ENCODE data around the gene RAB8A. TPM values are rescaled to one million over a fixed set of nuclear protein-coding genes. Genes with fewer than 3 reads are reported as not detected.

RAB8A gene
- total RNA-seq, 1 experiment from 2014 or later: 79.1 TPM

GRCh38 chr19:16139752-16140151 lies 28.1 kb downstream of the RAB8A start:
- no peak for DNase-seq (ENCODE audit: low read depth)

DNA sequence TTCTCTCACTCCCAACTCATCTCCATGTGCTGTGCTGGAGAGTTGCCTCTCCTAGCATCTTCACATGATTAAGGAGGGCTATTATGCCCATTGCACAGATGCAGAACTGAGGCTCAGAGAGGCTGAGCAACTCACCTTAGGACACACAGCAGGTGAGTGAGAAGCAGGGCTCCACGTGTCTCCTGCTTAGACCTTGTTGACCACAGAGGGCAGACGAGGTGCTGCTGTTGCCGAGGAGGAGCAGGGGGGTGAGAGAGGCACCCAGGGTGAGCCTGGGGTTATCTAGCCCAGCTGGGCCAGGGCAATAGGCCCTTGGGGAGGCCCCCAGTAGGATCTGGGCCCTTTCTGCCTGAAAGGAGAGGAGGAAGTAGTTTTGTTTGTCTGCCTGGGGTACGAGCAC lies 29.4 kb downstream of the RAB8A start:
- peak; percentile 11 for DNase-seq (ENCODE audit: low read depth)

DNA sequence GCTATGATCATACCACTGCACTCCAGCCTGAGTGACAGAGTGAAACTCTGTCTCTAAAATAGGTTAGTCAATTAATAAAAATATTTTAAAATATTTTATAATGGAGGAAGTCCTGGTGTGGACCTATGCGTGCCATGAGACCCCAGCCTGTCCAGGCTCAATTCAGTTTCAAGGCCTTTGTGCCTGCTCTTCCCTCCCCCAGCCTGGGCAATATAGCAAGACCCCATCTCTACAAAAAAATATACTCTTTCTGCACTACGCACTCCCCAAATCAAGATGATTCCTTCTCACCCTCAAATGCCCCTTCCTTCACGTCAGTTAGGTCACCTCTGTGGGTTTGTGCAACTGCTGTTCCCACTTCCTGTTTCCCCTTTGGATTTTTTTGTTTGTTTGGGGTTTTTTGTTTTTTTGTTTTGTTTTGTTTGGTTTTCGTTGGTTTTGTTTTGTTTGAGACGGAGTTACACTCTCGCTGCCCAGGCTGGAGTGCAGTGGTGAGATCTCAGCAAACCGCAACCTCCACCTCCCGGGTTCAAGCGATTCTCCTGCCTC lies 30.4 kb downstream of the RAB8A start:
- no peak for DNase-seq (ENCODE audit: low read depth)

DNA sequence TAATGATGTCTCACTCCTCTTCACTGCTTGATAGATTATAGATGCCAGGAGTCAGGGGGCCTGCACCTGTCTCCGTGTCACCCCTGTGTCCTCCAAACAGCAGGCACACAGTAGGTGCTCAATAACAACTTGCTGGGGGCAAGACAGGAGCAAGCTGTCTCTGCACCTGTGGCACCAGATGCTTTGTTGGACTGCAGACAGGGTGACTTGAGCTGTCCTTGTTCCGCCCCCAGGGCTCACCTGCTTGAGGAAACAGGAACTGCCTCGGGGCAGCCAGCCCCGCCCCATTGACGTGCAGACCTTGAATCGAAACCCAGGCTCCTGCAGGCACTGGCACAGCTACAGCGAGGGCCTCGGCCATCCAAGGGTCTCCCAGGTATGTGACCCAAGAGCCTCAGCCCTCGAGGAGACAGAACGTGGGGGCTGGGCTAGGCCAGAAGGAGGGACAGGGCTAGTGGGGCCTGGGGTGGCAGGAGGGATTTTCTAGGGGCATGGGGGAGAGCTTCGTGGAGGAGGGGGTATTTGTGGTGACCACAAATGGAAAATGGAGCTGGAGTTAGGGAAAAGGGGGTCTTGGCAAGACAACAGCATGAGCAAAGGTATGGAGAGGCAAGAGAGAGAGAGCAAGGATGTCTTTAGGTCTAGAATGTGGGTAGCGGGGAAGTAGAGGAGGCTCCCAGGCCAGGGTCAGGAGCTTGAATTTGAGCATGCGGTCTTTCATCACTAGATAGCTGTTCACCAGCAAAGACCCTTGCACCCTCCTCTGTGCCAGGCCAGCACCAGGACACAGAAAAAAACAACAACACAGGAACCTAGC lies 31.9 kb downstream of the RAB8A start, which contains the start of gene HSH2D:
Gene HSH2D (plus strand): TSS at position 287 of the 817 bp plus-strand sequence. CDS start 5,066 bp downstream, outside the sequence.
- DNase-seq (ENCODE audit: low read depth): no peak

DNA sequence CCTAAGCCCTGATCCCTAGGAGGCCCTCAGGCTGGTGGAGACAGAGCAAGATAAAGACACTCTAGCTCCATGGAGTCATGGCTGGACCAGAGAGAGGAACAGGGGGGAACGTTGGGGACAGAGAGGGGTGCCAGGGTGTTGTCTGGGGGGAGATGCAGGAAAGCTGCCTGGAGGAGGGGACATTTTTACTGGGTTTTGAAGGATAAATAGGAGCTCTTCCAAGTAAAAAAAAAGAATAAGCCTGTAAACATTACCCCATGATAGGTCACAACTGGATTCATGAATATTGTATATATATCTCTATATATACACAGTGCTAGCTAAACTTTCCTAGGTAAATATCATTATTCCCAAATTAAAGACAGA lies 32.5 kb downstream of the RAB8A start:
- DNase-seq (ENCODE audit: low read depth): no peak

- no peak for DNase-seq (ENCODE audit: low read depth)
Observed at GRCh38 chr19:16146112-16146511, 34.4 kb downstream of the RAB8A start.

- no peak for DNase-seq (ENCODE audit: low read depth)
Observed at GRCh38 chr19:16148443-16149229, 36.9 kb downstream of the RAB8A start.

DNA sequence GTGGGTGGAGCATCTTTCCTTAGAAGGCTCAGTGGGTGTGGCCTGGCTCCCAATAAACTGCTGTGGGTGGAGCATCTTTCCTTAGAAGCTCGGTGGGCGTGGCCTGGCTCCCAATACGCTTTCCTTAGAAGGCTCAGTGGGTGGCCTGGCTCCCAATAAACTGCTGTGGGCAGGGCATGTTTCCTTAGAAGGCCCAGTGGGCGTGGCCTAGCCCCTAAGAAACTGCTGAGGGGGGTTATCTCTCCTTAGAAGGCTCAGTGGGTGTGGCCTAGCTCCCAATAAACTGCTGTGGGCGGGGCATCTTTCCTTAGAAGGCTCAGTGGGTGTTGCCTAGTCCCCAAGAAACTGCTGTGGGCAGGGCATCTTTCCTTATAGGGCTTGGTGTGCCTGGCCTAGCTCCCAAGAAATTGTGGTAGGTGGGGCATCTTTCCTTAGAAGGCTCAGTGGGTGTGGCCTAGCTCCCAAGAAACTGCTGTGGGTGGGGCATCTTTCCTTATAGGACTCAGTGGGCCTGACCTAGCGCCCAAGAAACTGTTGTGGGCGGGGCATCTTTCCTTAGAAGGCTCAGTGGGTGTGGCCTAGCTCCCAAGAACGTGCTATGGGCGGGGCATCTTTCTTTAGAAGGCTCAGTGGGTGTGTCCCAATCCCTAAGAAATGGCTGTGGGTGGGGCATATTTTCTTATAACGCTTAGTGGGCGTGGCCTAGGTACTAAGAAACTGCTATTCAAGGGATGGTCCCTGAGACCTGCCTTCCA lies 42.1 kb downstream of the RAB8A start:
- peak; percentile 21 for DNase-seq (ENCODE audit: low read depth)

DNA sequence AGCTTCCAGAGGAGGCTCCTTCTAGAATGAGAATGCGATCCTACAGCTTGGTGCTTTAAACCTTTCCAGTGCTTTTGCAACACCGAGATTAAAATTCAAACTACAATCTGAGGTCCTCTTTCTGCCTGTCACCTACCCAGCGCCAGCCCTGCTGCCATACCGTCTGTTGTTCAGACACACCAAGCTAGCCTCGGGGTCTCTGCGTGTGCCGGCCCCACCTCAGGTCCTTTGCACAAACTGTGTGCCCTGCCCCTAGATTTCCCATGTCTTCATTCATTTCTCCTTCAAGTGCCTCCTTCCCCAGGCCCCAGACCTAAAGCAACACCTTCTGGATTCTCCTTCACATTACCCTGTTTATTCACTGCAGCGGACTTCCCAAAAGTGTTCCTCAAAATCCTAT lies 42.9 kb downstream of the RAB8A start:
- no peak for DNase-seq (ENCODE audit: low read depth)

DNA sequence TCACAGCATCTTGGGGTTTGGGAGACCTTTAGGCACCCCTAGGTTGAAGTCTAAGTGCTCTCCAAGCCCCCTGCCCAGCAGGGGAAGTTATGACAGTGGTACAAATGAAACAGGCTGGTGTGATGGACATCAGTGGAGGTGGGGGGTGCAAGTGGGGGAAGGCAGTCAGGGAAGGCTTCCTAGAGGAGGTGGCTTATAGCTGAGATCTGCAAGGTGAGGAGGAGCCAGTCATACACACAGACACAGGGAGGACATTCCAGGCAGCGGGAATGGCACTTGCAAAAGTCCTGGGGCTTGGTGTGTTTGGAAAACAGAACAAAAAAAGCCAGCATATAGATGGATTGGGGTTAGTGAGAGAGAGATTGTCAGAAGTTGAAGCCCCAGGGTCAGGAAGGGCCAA lies 43.4 kb downstream of the RAB8A start:
- DNase-seq (ENCODE audit: low read depth): no peak

DNA sequence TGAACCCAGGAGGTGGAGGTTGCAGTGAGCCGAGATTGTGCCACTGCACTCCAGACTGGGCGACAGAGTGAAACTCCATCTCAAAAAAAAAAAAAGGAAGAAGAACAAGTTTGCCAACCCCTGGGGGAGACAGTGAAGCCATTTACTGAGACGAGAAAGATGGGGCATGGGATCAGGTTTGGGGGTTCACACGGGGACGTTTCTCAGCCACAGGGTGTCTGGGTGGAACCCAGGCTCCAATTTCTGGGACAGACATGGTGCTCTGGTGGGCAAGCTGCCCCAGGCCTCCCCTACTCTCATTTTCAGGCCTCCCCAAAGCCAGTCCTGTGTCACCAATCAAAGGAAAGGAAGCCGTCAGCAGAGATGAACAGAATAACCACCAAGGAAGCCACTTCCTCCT lies 45.2 kb downstream of the RAB8A start:
- DNase-seq (ENCODE audit: low read depth): no peak

DNA sequence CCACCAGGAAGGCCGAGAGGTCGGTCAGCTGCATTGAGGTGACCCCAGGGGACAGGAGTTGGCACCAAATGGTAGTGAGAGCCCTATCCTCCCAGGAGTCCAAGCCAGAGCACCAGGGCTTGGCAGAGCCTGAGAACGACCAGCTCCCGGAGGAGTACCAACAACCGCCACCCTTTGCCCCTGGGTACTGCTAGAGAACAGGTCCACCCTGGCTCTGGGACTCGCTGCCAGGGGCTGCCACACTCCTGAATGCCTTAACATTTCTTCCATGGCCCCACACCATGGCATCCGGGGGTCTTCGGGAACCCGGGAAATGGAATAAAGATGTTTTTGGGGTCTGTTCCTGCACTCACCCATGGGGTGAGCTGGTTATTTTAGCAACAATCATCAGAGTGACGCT lies 45.9 kb downstream of the RAB8A start:
- no peak for DNase-seq (ENCODE audit: low read depth)

- no peak for DNase-seq (ENCODE audit: low read depth)
Observed at GRCh38 chr19:16159655-16160054, 48.0 kb downstream of the RAB8A start.

GRCh38 chr19:16160445-16160942 lies 48.8 kb downstream of the RAB8A start:
- no peak for DNase-seq (ENCODE audit: low read depth)

- DNase-seq (ENCODE audit: low read depth): peak; percentile 97
Observed at GRCh38 chr19:16160943-16161560, 49.4 kb downstream of the RAB8A start.

DNA sequence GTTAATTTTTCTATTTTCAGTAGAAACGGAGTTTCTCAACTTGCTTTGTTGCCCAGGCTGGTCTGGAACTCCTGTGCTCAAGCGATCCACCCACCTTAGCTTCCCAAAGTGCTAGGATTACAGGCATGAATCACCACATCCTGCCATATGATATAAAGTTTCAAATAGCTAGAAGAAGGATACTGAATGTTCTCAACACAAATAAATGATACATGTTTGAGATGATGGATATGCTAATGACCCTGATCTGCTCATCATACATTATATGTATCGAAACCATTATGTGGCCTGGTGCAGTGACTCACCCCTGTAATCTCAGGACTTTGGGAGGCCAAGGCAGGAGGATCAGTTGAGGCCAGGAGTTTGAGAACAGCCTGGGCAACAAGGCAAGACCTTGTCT lies 50.2 kb downstream of the RAB8A start:
- peak; percentile 98 for DNase-seq (ENCODE audit: low read depth)

DNA sequence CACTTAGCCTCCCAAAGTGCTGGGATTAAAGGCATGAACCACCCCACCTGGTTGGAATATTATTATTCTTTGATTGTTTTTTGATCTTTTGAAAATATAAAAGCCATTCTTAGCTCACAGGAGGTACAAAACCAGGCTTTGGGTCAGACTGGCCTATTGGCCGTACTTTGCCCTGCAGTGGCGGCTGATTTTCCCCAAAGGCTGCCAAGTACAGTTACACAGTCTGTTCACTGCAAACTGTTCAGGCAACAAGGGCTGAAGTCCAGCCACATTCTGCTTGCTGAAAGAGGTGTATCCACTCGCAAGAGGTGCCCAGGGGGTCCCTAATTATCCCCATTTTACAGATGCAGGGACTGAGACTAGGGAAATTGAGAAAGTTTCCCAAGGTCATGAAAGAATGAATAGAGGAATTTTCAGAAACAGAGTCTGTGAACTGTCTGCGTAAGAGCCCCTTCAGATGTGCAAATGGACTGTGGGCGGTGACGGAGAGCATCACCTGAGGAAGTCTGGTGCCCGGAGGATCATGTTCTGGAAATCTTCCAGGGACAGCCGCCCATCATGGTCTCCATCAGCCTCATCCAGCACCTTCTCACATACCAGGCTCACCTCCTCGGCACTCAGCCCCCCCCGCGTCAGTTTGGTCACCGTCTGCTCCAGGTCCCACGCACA lies 52.7 kb downstream of the RAB8A start:
- DNase-seq (ENCODE audit: low read depth): no peak

- DNase-seq (ENCODE audit: low read depth): no peak
Observed at GRCh38 chr19:16166417-16166816, 54.7 kb downstream of the RAB8A start.

DNA sequence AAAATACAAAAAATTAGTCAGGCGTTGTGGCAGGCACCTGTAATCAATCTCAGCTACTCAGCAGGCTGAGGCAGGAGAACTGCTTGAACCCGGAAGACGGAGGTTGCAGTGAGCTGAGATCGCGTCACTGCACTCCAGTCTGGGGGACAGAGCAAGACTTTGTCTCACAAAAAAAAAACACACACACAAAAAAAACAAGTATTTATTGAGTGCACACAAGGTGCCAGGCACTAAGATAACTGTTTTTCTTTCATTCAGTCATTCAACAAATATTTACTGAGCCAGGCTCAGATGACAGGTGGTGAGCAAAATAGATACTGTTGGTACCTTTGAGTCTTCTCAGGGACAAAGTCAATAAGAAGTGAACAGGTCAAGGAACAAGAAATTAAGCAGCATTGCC lies 55.4 kb downstream of the RAB8A start:
- DNase-seq (ENCODE audit: low read depth): no peak

- no peak for DNase-seq (ENCODE audit: low read depth)
Observed at GRCh38 chr19:16168465-16169081, 56.9 kb downstream of the RAB8A start.
